HG02981 (cell line): ENCODE results near the gene ZNF672.
"Not testable (repeated sequence)": the region's sequence is repeated elsewhere in the genome, so short reads cannot be mapped to it uniquely, and the experiment has no call there.

Experiments
- ATAC-seq: cut with Tn5 transposase; IDR thresholded peaks from one replicate; pipeline ENCODE4 v1.9.1; 2021; ENCODE audit warnings: mild to moderate bottlenecking, moderate library complexity; ENCODE audit not compliant: unreplicated experiment

Gene ZNF672

DNA sequence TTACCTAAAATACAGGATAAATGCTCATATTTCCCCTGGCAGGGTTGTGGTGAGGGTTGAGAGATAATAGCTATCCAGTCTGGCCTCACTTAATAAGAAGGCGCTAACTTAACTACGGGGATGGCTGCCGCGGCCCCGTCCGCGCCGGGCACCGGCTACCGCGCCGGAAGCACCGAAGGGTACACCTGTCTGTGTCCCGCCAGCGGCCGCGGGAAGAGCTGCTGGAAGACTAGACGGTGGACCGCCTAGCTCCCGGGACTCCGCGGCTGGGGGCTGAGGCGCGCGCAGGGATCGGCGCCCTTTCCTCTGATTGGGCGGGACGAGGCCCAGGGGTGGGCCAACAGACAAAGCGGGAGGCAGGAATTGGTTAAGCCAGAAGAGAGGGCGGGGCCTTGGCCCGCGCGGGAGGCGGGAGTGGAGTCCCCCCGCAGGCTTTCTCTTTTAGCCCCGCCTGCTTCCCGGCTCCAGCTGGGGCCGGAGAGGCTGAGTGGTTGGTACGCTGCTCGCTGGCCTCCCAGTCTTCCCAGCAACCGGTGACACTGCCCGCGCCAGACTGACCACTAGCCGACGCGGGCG, at the start of gene ZNF672:
TSS of gene ZNF672 (plus strand) at position 444 of the 576 bp plus-strand sequence. CDS start 9,051 bp downstream, outside the sequence.
- peak; percentile 83 for ATAC-seq

DNA sequence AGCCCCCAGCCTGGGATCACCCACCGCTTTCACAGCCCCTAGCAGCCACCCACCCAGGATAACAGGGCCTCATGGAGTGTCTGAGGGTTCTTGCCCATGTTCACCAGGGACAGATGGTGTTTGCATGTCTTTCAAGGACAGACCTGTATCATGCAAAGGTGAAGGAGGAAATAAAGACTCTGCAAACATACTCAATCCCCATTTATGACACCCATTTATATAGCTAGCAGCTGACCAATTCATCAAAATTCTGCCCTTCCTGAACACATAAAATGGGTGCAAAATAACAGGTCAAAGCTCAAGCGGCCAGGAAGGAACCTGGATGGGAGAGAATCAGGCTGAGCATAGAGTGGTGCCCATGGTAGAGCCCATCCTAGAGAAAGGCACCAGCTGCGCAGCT, 49.7 kb upstream of the ZNF672 start:
- no peak for ATAC-seq

DNA sequence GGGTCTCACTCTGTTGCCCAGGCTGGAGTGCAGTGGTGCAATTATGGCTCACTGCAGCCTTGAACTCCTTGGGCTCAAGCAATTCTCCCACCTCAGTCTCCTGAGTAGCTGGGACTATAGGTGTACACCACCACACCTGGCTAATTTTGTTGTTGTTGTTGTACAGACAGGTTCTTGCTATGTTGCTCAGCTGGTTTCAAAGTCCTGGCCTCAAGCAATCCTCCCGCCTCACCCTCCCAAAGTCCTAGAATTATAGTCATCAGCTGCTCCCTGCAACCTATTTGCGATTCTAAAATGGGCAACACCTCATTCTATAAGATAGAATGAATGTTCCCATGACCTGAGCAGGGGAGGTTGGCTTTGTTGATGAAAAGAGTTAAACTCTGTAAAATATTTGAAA, 48.7 kb upstream of the ZNF672 start:
- ATAC-seq, result not testable (repeated sequence)

DNA sequence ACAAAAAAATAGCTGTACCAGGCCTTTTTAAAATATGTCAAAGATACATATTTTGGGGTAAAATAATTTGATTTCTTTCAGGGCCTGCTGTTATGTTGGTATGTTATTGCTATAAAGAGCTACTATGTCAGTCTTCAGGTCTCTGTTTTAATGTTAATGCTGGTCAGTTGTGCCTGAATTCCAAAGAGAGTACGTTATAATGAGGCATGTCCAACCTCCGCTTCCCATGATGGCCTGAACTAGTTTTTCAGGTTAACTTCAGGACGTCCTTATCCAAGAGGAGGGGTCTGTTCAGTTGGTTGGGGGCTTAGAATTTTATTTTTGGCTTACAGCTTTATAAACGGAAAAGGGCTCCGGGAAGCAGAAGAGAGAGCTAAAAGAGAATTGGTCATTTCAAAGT, 47.6 kb upstream of the ZNF672 start:
- ATAC-seq, result no peak

- no peak for ATAC-seq
Observed at GRCh38 chr1:248791010-248791409, 47.0 kb upstream of the ZNF672 start.

- ATAC-seq, result no peak
Observed at GRCh38 chr1:248792342-248792741, 45.7 kb upstream of the ZNF672 start.

DNA sequence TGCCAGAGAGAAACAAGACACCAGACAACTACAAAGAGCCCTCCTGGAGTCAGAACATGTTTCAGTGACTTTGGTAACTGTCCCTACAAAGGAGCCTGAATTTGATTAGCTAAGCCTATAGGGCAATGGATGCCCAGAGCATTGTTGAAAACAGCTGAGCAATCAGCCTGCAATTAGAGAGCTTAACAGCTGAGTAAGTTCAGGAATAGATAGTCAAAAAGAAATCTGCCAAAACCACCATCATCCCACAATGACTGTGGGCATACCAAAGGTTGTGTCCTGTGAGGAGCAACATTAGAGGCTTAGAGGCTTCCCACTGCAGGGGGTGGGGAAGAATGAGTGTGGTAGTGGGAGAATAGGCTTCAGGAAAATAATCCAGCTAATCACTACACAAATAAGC, 44.4 kb upstream of the ZNF672 start:
- ATAC-seq, result peak; percentile 81

DNA sequence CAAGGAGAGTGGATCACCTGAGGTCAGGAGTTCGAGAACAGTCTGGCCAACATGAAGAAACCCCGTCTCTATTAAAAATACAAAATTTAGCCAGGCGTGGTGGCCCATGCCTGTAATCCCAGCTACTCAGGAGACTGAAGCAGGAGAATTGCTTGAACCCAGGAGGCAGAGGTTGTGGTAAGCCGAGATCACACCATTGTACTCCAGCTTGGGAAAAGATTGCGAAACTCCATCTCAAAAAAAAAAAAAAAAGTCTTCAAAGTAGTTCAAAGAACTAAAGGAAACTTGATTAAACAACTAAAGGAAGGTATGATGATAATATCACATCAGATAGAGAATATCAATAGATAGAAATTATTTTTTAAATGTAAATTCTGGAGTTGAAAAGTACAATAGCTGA, 43.4 kb upstream of the ZNF672 start:
- not testable (repeated sequence) for ATAC-seq

DNA sequence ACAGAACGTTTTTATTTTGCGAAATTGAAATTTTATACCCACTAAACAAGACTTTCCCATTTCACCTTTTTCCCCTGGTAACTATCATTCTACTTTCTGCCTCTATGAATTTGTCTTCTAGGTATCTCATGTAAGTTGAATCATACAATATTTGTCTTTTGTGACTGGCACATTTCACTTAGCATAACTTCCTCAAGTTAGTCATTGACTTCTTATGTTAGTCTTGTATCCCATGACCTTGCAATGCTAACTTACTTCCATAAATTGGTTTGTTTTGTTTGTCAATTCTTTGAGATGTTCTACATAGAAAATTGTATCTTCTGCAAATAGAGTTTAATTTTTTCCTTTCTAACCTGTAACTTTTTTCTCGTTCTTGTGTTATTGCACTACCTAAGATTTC, 39.2 kb upstream of the ZNF672 start:
- no peak for ATAC-seq

DNA sequence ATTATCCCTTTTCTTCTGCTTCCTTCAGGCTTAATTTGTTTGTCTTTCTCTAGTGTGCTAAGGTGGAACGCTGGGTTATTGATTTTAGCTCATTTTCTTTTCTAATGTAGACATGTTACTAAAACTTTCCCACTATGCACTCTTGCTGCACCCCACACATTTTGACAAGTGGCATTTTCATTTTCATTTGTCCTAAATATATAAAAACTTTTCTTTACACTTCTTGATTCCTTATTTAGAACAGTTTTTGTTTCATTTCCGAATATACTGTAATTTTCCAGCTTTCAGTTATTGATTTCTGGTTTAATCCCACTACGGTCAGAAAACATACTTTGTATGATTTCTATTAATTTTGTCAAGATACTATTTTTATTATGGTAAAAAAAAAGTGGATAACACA, 37.6 kb upstream of the ZNF672 start:
- no peak for ATAC-seq

DNA sequence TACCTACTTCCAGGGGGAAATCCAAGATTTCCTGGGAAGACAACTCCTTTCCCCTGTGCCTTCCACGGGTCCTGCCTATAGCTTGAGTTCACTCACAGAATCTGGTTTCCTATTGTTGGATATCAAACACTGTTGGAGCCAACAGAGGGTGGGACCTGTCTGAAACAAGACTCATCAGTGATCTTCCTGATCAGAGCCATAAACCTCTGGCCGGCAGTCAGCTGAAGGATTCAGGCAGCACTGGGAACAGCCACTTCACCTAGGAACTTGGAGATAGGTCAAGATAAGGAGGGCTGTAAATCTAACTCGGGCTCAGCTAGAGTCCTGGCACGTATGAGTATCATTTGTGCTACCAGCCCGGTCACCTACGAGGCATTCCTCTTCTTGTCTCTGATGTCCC, 35.6 kb upstream of the ZNF672 start:
- no peak for ATAC-seq

DNA sequence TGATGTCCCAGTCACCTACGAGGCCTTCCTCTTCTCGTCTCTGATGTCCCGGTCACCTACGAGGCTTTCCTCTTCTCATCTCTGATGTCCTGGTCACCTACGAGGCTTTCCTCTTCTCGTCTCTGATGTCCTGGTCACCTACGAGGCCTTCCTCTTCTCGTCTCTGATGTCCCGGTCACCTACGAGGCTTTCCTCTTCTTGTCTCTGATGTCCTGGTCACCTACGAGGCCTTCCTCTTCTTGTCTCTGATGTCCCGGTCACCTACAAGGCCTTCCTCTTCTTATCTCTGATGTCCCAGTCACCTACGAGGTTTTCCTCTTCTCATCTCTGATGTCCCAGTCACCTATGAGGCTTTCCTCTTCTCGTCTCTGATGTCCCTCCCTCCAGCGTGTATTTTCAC, 34.5 kb upstream of the ZNF672 start:
- not testable (repeated sequence) for ATAC-seq

- ATAC-seq, result peak; percentile 86
Observed at GRCh38 chr1:248804771-248805681, 33.0 kb upstream of the ZNF672 start.

DNA sequence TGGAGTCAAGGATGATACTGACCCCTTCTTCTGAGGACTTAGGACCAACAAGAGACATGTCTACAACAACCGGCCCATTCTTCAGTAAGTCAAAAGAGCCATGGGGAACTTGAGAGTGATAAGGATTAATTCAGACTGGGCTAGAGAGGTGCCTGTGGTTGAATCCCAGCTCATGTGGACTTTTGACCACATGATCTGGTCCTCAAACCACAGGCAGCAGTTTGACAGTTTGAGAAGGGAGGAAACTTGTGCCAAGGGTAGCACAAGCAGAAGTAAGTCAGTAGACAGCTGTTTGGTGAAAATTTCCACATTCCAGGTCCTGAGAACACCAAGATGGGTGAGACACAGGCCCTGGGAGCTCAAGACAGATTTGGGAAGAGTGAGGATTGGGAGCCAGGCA, 32.1 kb upstream of the ZNF672 start:
- ATAC-seq, result no peak

DNA sequence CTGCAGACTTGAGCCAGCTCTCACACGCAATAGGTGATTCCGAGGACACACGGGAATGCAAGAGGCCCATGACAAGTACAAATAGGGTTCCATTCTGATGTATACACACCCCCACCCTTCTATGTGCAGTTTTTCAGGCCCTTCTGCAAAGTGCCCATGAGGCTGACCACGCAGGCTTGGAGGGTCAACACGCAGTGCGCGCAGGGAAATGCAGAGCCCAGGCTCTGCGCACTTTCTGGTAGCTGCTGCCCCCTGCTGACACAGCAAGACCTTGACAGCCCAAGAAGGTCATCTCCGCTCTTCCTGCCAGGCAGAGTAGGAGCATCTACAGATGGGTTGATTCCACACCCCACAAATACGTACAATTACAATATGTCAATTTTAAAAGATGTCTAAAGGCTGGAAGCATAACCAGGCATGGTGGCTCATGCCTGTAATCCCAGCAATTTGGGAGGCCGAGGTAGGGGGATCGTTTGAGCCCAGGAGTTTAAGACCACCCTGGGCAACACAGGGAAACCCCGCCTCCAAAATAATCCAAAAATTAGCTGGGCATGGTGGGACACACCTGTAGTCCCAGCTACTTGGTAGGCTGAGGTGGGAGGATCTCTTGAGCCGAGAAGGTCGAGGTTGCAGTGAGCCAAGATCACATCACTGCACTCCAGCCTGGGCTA, 30.8 kb upstream of the ZNF672 start:
- ATAC-seq, result peak; percentile 64

- ATAC-seq, result no peak
Observed at GRCh38 chr1:248808876-248809275, 29.1 kb upstream of the ZNF672 start.

GRCh38 chr1:248810000-248810726, 27.9 kb upstream of the ZNF672 start:
- ATAC-seq, result no peak

DNA sequence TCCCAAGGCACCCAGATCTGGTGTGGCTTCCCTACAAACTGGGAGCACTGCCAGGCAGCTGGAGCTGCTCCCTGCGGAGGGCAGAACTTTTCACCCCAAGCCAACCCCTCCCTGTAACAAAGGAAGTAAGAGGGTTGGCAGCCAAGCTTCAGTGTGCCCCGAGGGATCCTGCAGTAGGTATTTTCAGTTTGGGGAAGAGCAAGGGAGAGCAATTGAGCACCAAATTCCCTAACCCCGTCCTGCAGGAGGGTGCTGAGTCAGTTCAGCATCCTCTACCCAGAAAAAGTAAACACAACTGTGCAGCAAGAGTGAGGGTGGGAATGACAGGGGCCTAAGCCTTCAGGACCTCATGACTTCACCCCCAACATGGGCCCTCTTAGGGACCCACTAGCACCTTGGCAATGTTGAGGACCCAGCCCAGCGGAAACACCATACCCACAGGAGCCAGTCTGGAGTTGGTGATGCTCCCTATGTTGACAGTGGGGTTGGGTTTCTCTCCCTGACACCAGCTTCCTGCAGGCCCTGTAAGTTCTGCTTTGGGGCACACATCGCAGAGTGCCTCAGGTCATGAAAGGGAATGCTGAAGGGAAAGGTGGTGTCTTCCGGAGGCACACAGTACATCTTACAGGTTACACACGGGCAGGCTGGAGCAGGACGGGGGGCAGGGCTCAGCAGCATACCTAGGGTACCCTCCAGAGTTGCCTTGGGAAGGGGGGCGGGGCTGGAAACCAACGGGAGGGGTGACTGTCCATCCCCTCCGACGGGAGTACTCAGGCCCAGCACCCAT, 27.1 kb upstream of the ZNF672 start:
- no peak for ATAC-seq

DNA sequence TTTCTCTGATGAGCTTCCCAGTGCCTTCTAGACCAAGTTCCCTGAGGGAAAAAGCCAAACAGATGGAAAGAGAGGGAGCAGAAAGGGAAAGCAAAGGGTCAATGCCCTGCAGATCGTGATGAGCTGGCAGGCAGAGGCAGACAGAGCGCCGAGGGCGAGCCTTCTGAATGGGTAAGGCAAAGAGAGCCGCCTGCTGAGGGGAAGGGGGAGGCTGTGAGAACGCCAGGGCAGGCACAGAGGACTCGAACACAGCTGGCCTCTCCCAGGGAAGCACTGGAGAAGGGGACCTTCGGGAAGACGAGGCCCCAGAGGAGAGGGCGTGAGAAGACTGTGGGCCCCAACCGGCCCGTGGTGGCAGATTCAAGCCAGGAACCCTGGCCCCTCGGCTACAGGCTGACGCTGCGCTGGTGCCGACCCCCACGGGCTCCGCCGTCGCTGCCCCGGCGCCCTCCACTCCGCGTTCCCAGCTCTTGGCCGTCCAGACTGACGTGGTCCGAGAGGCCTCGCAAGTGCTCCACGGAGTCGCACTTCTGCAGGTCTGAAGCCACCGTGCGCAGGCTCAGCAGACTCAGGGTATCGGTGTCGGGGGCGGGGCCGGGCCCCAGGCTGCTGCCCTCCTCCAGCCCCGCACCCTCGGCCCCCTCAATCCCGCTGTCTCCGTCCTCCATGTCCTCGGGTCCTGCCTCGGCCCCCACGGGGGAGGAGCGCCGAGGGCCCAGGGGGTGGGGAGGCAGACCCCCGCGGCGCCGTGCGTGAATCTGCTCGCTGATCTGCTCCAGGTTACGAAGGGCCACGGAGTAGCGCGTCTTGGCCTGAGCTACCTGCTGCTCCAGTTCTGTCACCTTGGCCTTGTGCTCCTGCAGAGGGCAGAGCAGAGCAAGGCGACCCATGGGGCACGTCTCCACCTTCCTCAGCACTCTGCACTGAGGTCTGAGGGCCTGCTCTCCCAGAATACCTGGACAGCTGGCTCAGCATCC, 26.2 kb upstream of the ZNF672 start:
- ATAC-seq, result no peak
